Activated CD4-positive, alpha-beta T cell treated with anti-CD3 and anti-CD28 coated beads for 48 hours (primary cell): ENCODE results near the gene SPDYE16.
"Not testable (repeated sequence)": the region's sequence is repeated elsewhere in the genome, so short reads cannot be mapped to it uniquely, and the experiment has no call there.

Experiments
- DNase-seq: peaks from one replicate; pipeline ENCODE4 v3.0.0-alpha.2; 2020

The SPDYE16 gene

GRCh38 chr7:76503244-76503643, 39.9 kb downstream of the SPDYE16 start:
- DNase-seq, result not testable (repeated sequence)

GRCh38 chr7:76502836-76503235, 40.3 kb downstream of the SPDYE16 start:
- DNase-seq, result not testable (repeated sequence)

- DNase-seq, result not testable (repeated sequence)
These were observed 40.9 kb downstream of the SPDYE16 start for GRCh38 chr7:76502224-76502623.

GRCh38 chr7:76499924-76500241, 43.2 kb downstream of the SPDYE16 start:
- DNase-seq, result not testable (repeated sequence)

GRCh38 chr7:76499201-76499923, 43.7 kb downstream of the SPDYE16 start:
- DNase-seq, result not testable (repeated sequence)

GRCh38 chr7:76498583-76499200, 44.4 kb downstream of the SPDYE16 start:
- DNase-seq, result not testable (repeated sequence)

GRCh38 chr7:76497918-76498582, 45.0 kb downstream of the SPDYE16 start:
- DNase-seq, result not testable (repeated sequence)

- DNase-seq, result not testable (repeated sequence)
These were observed 47.4 kb downstream of the SPDYE16 start for GRCh38 chr7:76495717-76496116.

GRCh38 chr7:76492139-76492538, 51.0 kb downstream of the SPDYE16 start:
- DNase-seq, result not testable (repeated sequence)

- DNase-seq, result not testable (repeated sequence)
These were observed 55.1 kb downstream of the SPDYE16 start for GRCh38 chr7:76487969-76488368.

GRCh38 chr7:76486618-76487017, 56.5 kb downstream of the SPDYE16 start:
- peak; percentile 47 for DNase-seq

- not testable (repeated sequence) for DNase-seq
These were observed 57.1 kb downstream of the SPDYE16 start for GRCh38 chr7:76485822-76486610.

GRCh38 chr7:76484456-76484855, 58.6 kb downstream of the SPDYE16 start:
- DNase-seq, result not testable (repeated sequence)

- not testable (repeated sequence) for DNase-seq
These were observed 60.0 kb downstream of the SPDYE16 start for GRCh38 chr7:76483081-76483480.

GRCh38 chr7:76482660-76483059, 60.4 kb downstream of the SPDYE16 start:
- DNase-seq, result not testable (repeated sequence)
